ENCODE measurements around the gene GNAT1. TPM values are rescaled to one million over a fixed set of nuclear protein-coding genes. Genes with fewer than 3 reads are reported as not detected.
A peak's percentile ranks its signal among the peaks of the same experiment; 100 is the strongest.

Gene GNAT1
- total and polyA plus RNA-seq, 2 of the 13 experiments (the other 11 are each of a cell fraction or from before 2014, with no cell fraction given) = 0.15 TPM; not detected in 1

- TF ChIP-seq ZBTB43 (CRISPR knock-in tag; conservative IDR thresholded peaks at IDR 0.05) (0 out of 2 replicates have a peak, but pooled peaks have one; percentile 29), CENPT (CRISPR knock-in tag; IDR thresholded peaks at IDR 0.05; ENCODE audit: low read depth) (peak; percentile 17; the same call in 1 of the 2 replicates), CREM (IDR thresholded peaks at IDR 0.05) (0 out of 2 replicates have a peak, but pooled peaks have one; percentile 13), CREM (CRISPR knock-in tag; IDR thresholded peaks at IDR 0.05) (no peak), ZNF326 (CRISPR knock-in tag; IDR thresholded peaks at IDR 0.05; ENCODE audit: borderline replicate concordance) (no peak), KDM5A (IDR thresholded peaks at IDR 0.05; ENCODE audit: borderline replicate concordance, low read length) (peak; percentile 56; the same call in 1 of the 2 replicates), ZMYM4 (CRISPR knock-in tag; IDR thresholded peaks at IDR 0.05) (peak; percentile 74; the same call in 1 of the 2 replicates), PPARG (CRISPR knock-in tag; conservative IDR thresholded peaks at IDR 0.05) (peak; percentile 76), ZFP37 (CRISPR knock-in tag; IDR thresholded peaks at IDR 0.05; ENCODE audit: borderline replicate concordance) (no peak), MXD4 (CRISPR knock-in tag; IDR thresholded peaks at IDR 0.05) (peak; percentile 70; the same call in 1 of the 2 replicates), HNRNPL (IDR thresholded peaks at IDR 0.05; ENCODE audit: low read depth, low read length) (no peak), KLF6 (CRISPR knock-in tag; IDR thresholded peaks at IDR 0.05) (peak; percentile 91; the same call in 1 of the 2 replicates), IKZF4 (CRISPR knock-in tag; IDR thresholded peaks at IDR 0.05; ENCODE audit: borderline replicate concordance, low read depth, not compliant biosample characterization) (no peak), FOXK2 (IDR thresholded peaks at IDR 0.05) (no peak), KAT8 (CRISPR knock-in tag; IDR thresholded peaks at IDR 0.05) (peak; percentile 97), ZNF660 (CRISPR knock-in tag; IDR thresholded peaks at IDR 0.05; ENCODE audit: borderline replicate concordance, low read depth) (no peak), ZNF746 (CRISPR knock-in tag; IDR thresholded peaks at IDR 0.05) (peak; percentile 76; the same call in 1 of the 2 replicates), SNAPC5 (CRISPR knock-in tag; IDR thresholded peaks at IDR 0.05; ENCODE audit: borderline replicate concordance) (no peak), ZFX (CRISPR knock-in tag; IDR thresholded peaks at IDR 0.05; ENCODE audit: low read depth) (peak; percentile 78), LCORL (IDR thresholded peaks at IDR 0.05) (no peak), LCORL (CRISPR knock-in tag; IDR thresholded peaks at IDR 0.05) (peak; percentile 83), SPEN (CRISPR knock-in tag; IDR thresholded peaks at IDR 0.05; ENCODE audit: low read depth) (peak; percentile 95; the same call in 1 of the 2 replicates), SMAD1 (CRISPR knock-in tag; IDR thresholded peaks at IDR 0.05; ENCODE audit: borderline replicate concordance, low read depth) (peak; percentile 57; the same call in 1 of the 2 replicates), HCFC1 (IDR thresholded peaks at IDR 0.05; ENCODE audit: low read depth, low read length) (peak; percentile 56; the same call in 1 of the 2 replicates), NONO (IDR thresholded peaks at IDR 0.05) (no peak), NONO (CRISPR knock-in tag; conservative IDR thresholded peaks at IDR 0.05) (peak; percentile 86), AKAP8 (CRISPR knock-in tag; IDR thresholded peaks at IDR 0.05) (no peak), UBTF (CRISPR knock-in tag; IDR thresholded peaks at IDR 0.05) (peak; percentile 62; the same call in 1 of the 2 replicates), RFX3 (CRISPR knock-in tag; IDR thresholded peaks at IDR 0.05) (no peak)
These were observed 36.2 kb downstream of the GNAT1 start (continued) for GRCh38 chr3:50227390-50228183.

All from HepG2 (cell line).